OCI-LY7 (cell line): ENCODE data around the gene CCDC30. TPM values are rescaled to one million over a fixed set of nuclear protein-coding genes. Genes with fewer than 3 reads are reported as not detected.

Source experiments
- BruUV-seq: library from RNA; stranded (reverse); fragments of 400-500 nt; replicated peaks from 2 replicates; lab custom pipeline; 2021; lab: Mats Ljungman, UMichigan
- CTCF ChIA-PET: fragments of 300-600 bp; sonication (Branson Sonifier 250); formaldehyde crosslinking; loops from one replicate; lab custom pipeline; 2022; ENCODE audit warnings: antibody characterized with exemption; ENCODE audit not compliant: unreplicated experiment; lab: Charles Lee
- POLR2A ChIA-PET: fragments of 300-600 bp; sonication (Branson Sonifier 250); formaldehyde crosslinking; loops from one replicate; lab custom pipeline; 2022; ENCODE audit warnings: antibody characterized with exemption; lab: Charles Lee
- DNase-seq: peaks from one replicate; pipeline ENCODE4 v3.0.0-alpha.2; 2015; ENCODE audit warnings: low spot score
- H2AFZ ChIP-seq: fragments of 200-600 bp; sonication (generic), shearing (Covaris generic); 2 replicates; pipeline ENCODE4 v1.6.1; 2014; ENCODE audit warnings: mild to moderate bottlenecking, antibody characterized with exemption, low read length, moderate library complexity
- H3K27ac ChIP-seq: fragments of 200-600 bp; sonication (generic); 2 replicates; pipeline ENCODE4 v1.5.1; 2014; ENCODE audit warnings: mixed run types, low read depth, mild to moderate bottlenecking, moderate library complexity, low read length, inconsistent platforms; ENCODE audit not compliant: poor library complexity, severe bottlenecking
- H3K36me3 ChIP-seq: fragments of 200-600 bp; sonication (generic); 2 replicates; pipeline ENCODE4 v1.6.1; 2014; ENCODE audit warnings: mild to moderate bottlenecking, antibody characterized with exemption, low read length, moderate library complexity, mixed read lengths; ENCODE audit not compliant: insufficient read depth
- H3K4me1 ChIP-seq: fragments of 200-600 bp; sonication (generic); 2 replicates; pipeline ENCODE4 v1.5.1; 2014; ENCODE audit warnings: mild to moderate bottlenecking, low read length; ENCODE audit not compliant: insufficient read depth, poor library complexity, severe bottlenecking
- H3K4me2 ChIP-seq: fragments of 200-600 bp; sonication (generic); 2 replicates; pipeline ENCODE4 v1.6.1; 2014; ENCODE audit warnings: mild to moderate bottlenecking, low read length
- H3K4me3 ChIP-seq: fragments of 200-600 bp; sonication (generic); 2 replicates; pipeline ENCODE4 v1.5.1; 2014; ENCODE audit warnings: mild to moderate bottlenecking, low read depth, low read length; ENCODE audit not compliant: poor library complexity, severe bottlenecking
- H3K79me2 ChIP-seq: fragments of 200-600 bp; sonication (generic); 2 replicates; pipeline ENCODE4 v1.6.1; 2016; ENCODE audit warnings: low read depth, mild to moderate bottlenecking, low read length, moderate library complexity, mixed read lengths; ENCODE audit not compliant: insufficient read depth
- H3K9me2 ChIP-seq: fragments of 200-600 bp; sonication (generic); 2 replicates; pipeline ENCODE4 v1.6.1; 2016; ENCODE audit warnings: mild to moderate bottlenecking, low read length, mixed read lengths; ENCODE audit not compliant: insufficient read depth
- H3K9me3 ChIP-seq: fragments of 200-600 bp; sonication (generic); 2 replicates; pipeline ENCODE4 v1.6.1; 2014; ENCODE audit warnings: mild to moderate bottlenecking, mixed run types, low read length, mixed read lengths
- H4K20me1 ChIP-seq: fragments of 200-600 bp; sonication (generic); 2 replicates; pipeline ENCODE4 v1.6.1; 2014; ENCODE audit warnings: mild to moderate bottlenecking, antibody characterized with exemption, low read length, moderate library complexity, mixed read lengths; ENCODE audit not compliant: insufficient read depth
- CTCF ChIP-seq: fragments of 200-600 bp; sonication (generic); conservative IDR thresholded peaks from 2 replicates; pipeline ENCODE4 v1.5.1; 2014; ENCODE audit warnings: mild to moderate bottlenecking, antibody characterized with exemption, low read length, moderate library complexity, mixed read lengths
- EZH2phosphoT487 ChIP-seq: fragments of 200-600 bp; sonication (generic); IDR thresholded peaks from 2 replicates; pipeline ENCODE4 v1.6.1; 2018; ENCODE audit warnings: low read depth, borderline replicate concordance, mild to moderate bottlenecking, mixed run types, antibody characterized with exemption, low read length, moderate library complexity, mixed read lengths
- intact Hi-C: fragments of 100-400 bp; cut with micrococcal nuclease; formaldehyde crosslinking; loops from one replicate; pipeline ENCODE4 v1.10.0; 2022; ENCODE audit not compliant: unreplicated experiment
- total RNA-seq, 2 experiments: library from RNA; depleted of rRNA in 1 of 2; stranded (reverse); fragments of >200 nt in 1 of 2; shearing (Covaris generic) in 1 of 2; gene quantifications; 2 replicates each; pipeline ENCODE4 v1.2.3, GENCODE V29; 2014 to 2022

Gene CCDC30
- total RNA-seq, 2 experiments from 2014 or later: 0.54 to 2.6 TPM

GRCh38 chr1:42576935-42577334 lies 113.8 kb downstream of the CCDC30 start:
- no TSS peak for BruUV-seq
- Histone ChIP-seq H3K4me1 (no peaks in the 10 kb centered on the region), H3K9me3 (no peaks in the 10 kb centered on the region), H3K36me3 (no peaks in the 10 kb centered on the region), H3K4me3 (no peak overlapping the region), H4K20me1 (no peaks in the 10 kb centered on the region), H3K9me2 (no peaks in the 10 kb centered on the region), H2AFZ (no peak overlapping the region), H3K4me2 (no peak overlapping the region), H3K27ac (no peak overlapping the region), H3K79me2 (no peaks in the 10 kb centered on the region)
- intact Hi-C loops: loop anchor here (5.0 kb wide), 1 partner anchor 70 kb away; no protein-coding TSS in a partner anchor
- POLR2A ChIA-PET: interaction anchor here (0.7 kb wide), 1 partner anchor 271 kb away, joined by 3 read pairs; no protein-coding TSS in a partner anchor
- CTCF ChIA-PET: no interaction called here
- TF ChIP-seq CTCF (no peak), EZH2phosphoT487 (no peak)
- DNase-seq: no peak

GRCh38 chr1:42586016-42586415 lies 122.9 kb downstream of the CCDC30 start:
- BruUV-seq: no TSS peak
- peaks cover 19% of the 10 kb centered on the region; the same call in 1 of the 2 replicates for H3K9me3 ChIP-seq
- no peak overlapping the region for H3K4me2 ChIP-seq
- H3K27ac ChIP-seq: no peak overlapping the region
- no peak for DNase-seq
- ChIA-PET POLR2A (no interaction called here), CTCF (no interaction called here)
- H3K36me3 ChIP-seq: no peaks in the 10 kb centered on the region
- no peaks in the 10 kb centered on the region for H3K9me2 ChIP-seq
- intact Hi-C loops: no loop called here
- H3K4me1 ChIP-seq: no peaks in the 10 kb centered on the region
- H2AFZ ChIP-seq: no peak overlapping the region
- no peak for TF ChIP-seq EZH2phosphoT487
- TF ChIP-seq CTCF: no peak
- no peak overlapping the region for H3K4me3 ChIP-seq
- no peaks in the 10 kb centered on the region for H4K20me1 ChIP-seq
- H3K79me2 ChIP-seq: no peaks in the 10 kb centered on the region

- no peak overlapping the region for H3K4me2 ChIP-seq
- POLR2A ChIA-PET: no interaction called here
Measured at GRCh38 chr1:42587753-42588152, 124.7 kb downstream of the CCDC30 start.

More at GRCh38 chr1:42587753-42588152, 124.7 kb downstream of the CCDC30 start:
- TF ChIP-seq CTCF: no peak
- no peak overlapping the region for H2AFZ ChIP-seq
- no peaks in the 10 kb centered on the region for H3K9me2 ChIP-seq
- H3K36me3 ChIP-seq: no peaks in the 10 kb centered on the region
- BruUV-seq: no TSS peak
- no peaks in the 10 kb centered on the region for H3K79me2 ChIP-seq
- H4K20me1 ChIP-seq: no peaks in the 10 kb centered on the region
- CTCF ChIA-PET: no interaction called here
- no peak for DNase-seq
- H3K4me3 ChIP-seq: no peak overlapping the region
- intact Hi-C loops: no loop called here
- H3K27ac ChIP-seq: no peak overlapping the region
- H3K9me3 ChIP-seq: peaks cover 19% of the 10 kb centered on the region; the same call in 1 of the 2 replicates
- no peaks in the 10 kb centered on the region for H3K4me1 ChIP-seq
